GM18505 (cell line): ENCODE data around the gene CCBE1.

Source experiments
- ATAC-seq: cut with Tn5 transposase; IDR thresholded peaks from one replicate; pipeline ENCODE4 v1.9.1; 2021; ENCODE audit not compliant: unreplicated experiment
- POLR2A ChIP-seq: IDR thresholded peaks from 4 replicates; pipeline ENCODE4 v1.6.1; 2011; ENCODE audit warnings: borderline replicate concordance; ENCODE audit not compliant: insufficient read depth, insufficient read length; ENCODE audit errors: extremely low read depth

The CCBE1 gene

DNA sequence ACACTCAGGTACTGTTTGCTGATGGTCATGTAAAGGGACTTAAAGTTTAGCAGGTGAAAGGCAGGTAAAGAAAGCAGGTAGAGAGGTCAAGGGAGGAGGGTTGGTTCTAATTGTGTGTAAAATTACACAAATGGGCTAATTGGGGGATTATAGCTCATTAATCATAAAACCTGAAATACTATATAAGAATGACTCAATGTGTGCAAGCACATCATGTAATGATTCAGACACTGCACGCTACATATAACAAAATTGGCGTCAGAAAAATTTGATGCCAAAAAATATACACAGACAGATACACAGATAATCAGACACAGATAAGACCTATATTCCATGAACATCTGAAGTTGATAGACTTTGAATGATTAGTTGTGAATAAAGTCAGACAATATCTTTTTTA is 217.4 kb downstream of the CCBE1 start:
- no peak for ATAC-seq
- no peak for TF ChIP-seq POLR2A

DNA sequence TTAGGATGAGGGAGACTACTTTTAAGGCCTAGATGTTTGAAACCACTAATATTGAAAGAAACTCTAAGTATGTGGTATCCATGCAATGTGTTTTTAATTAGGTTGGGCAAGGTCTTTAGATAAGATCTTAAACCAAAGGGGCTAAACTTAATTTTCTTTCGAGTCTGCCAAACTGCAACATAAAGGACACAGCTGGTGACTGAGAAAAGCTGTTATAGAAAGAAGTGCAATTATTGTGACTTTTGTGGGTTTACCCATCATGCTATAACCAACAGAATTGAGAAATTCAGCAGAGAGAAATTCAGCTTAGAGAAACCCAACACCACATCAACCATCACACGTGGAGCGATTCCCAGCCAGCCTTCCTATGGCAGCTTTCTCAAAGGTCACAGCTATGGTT is 218.6 kb downstream of the CCBE1 start:
- no peak for TF ChIP-seq POLR2A
- ATAC-seq: no peak

DNA sequence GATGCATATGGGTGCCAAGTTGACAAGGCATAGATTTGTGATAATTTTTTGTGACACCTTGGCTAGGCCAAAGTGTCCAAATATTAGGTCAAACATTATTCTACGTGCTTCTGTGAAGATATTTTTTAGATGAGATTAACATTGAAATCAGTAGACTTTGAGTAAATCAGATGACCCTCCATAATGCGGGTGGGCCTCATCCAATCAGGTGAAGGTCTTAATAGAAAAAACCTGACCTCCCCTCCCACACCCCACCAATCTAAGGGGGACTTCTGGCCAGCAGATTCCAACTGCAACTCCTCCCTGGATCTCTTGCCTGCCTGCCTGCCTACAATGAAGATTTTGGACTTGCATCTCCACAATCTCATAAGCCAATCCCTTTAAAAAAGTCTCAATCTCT is 219.4 kb downstream of the CCBE1 start:
- no peak for ATAC-seq
- no peak for TF ChIP-seq POLR2A

DNA sequence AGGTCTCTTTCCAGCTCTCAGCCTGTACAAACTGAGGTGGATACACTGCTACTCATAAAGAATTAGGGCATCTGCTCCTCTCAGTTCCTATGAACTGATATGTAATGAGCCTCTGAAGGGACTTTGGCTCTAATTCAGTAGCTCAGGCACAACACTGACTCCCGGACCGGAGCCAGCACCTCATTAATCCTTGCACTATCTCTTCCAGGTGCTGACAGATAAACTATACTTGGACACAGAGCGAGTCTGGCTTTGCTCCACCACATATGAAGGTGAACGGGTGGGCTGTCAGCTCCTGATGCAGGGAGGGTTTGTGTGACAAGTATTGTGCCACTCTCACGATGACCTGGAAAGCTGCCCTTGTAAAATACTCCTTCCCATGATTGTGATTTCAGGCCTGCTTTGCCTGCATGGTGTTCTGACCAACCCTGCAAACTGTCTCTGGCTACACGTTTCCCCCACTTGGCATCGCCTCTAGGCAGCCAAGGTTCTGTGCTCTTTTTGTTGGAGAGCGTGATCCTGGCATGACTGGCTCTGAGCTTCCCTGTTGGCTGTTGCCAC is 226.6 kb downstream of the CCBE1 start:
- TF ChIP-seq POLR2A: no peak
- no peak for ATAC-seq

DNA sequence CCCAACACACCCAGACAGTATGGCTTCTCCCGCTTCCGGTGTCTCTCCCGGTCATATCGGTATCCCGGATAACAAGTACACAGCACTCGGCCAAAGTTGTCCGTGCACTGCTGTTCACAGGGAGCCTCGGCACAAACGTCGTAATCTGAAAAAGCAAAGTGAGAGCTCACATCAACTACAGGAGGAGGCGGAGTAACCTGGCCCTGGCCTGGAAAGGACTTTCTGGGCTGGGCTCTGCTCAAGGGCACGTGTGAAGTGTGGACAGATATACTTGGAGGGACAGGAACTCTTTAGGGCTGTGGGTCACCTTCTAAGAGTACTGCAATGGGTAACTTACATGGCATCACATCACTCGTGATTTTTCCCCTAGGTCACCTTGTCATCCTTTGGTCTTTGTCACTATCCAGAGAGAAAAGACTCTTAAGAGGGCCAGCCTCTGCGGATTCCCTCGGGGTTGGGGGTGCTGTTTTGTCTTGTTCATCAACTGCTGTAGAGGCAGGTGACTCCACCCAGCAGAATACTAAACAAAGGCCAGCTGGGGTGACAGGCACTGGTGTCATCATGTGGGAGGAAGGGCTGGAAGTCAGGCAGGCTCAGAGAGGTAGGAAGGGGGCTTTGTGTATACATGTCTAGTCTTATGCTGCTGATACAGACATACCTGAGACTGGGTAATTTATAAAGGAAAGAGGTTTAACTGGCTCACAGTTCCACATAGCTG is 227.6 kb downstream of the CCBE1 start:
- no peak for TF ChIP-seq POLR2A
- no peak for ATAC-seq

DNA sequence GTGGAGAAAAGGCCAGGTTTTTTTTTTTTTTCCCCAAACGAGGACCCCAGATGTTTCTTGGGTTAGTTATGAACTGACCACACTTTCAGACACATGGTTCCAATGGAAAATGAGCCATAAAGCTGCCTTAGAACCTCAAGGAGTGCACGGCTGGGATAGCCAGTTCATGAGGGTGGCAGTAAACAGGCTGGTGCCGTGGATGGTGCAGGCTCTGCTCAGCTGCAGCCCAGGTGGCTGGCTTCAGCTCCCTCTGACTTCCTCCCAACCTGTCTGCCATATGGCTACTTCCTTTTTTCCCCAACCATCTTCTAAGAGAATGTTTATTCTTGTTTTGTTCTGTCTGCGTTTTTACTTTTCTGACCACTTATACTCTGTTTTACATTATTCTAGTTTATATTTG is 228.4 kb downstream of the CCBE1 start:
- ATAC-seq: no peak
- TF ChIP-seq POLR2A: no peak

DNA sequence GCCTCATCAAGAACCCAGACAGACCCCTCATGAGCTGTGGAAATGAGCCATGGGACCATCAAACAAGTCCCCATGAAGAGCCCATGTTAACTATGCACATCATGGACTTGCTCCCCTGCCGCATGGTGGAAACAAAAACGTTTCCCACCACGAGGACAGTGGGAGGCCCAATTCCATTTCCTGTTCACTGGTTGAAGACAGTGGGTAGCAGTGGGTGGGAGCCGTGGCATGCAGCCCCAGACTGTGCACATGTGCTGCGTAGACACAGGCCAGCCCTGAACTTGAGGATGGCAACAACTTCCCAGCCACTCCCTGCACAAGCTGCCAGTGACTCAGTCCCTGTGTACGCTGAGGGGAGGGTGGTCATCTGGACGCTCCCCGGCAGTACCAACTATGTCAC is 229.7 kb downstream of the CCBE1 start:
- ATAC-seq: no peak
- no peak for TF ChIP-seq POLR2A

DNA sequence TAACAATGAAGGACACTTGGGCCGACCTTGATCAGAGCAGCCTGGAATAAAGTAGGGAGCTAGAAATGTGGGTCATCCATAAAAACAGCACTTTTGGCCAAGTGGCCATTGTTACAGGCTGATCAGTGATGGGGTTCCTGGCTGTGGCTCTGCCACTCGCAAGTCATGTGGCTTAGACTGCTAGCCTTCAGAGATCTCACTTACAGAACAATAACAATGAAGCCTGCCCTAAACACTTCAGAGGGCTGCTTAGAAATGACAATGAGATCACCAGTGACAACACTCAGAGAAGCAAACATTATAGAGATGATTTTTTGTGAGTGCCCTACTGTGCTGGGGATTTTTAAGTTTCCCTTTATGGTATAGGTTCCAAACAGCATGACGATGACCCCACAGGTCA is 230.2 kb downstream of the CCBE1 start:
- ATAC-seq: no peak
- no peak for TF ChIP-seq POLR2A

DNA sequence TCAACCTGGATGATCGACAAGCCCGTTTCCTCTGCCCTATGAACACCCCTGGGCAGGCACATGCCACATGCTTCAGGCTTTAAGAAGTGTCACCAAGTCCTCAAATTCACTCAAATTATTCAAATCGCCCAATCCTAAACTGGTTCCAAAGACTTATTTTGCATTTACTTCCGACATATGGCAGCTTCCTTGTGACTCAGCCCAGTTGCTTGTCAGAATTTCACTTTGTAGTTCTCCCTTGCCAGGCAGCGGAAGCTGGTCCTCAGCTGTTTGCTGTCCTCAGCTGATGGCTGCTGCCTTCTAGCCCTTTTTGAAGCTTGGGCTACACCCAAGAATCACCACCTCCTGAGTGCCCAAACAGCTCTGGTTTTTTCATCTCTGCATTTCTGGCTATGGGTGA is 232.7 kb downstream of the CCBE1 start:
- TF ChIP-seq POLR2A: no peak

DNA sequence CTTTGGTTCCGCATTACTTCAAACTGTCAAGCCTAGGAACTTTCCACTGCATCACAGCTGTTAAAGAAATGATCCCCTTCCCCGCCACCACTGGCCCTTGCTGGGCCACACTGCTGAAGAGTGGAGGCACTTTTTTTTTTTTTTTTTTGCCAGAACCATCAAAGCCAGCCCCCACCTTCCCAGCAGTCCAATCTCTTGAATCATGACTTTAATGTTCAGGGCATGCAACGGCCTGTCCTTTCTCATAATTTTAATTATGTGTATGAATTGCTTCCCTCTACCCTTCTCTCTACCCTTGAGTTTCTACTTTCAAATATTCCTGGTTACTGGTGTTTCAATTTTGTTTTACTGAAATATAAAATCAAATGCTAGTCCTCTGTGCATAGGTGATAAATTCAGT is 236.1 kb downstream of the CCBE1 start:
- TF ChIP-seq POLR2A: no peak

More for the DNA sequence above, 232.7 kb downstream of the CCBE1 start:
- ATAC-seq: no peak

DNA sequence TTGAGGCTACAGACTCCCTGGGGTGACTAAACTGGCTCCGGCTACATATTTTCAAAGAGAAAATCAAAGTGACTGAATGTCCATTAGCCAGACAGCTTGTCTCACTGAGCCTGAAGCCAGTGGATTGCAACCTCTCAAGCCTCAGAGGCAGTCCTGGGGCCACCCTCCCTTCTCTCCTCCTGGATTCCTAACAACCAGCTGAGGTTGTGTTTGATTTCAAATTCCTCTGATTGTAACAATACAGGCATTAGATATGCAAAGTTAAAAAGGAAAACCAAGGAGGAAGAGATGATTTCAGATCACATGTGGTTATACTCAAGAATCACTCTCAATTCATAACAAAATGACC is 237.2 kb downstream of the CCBE1 start:
- TF ChIP-seq POLR2A: no peak
- no peak for ATAC-seq

More for the DNA sequence above, 236.1 kb downstream of the CCBE1 start:
- ATAC-seq: no peak

DNA sequence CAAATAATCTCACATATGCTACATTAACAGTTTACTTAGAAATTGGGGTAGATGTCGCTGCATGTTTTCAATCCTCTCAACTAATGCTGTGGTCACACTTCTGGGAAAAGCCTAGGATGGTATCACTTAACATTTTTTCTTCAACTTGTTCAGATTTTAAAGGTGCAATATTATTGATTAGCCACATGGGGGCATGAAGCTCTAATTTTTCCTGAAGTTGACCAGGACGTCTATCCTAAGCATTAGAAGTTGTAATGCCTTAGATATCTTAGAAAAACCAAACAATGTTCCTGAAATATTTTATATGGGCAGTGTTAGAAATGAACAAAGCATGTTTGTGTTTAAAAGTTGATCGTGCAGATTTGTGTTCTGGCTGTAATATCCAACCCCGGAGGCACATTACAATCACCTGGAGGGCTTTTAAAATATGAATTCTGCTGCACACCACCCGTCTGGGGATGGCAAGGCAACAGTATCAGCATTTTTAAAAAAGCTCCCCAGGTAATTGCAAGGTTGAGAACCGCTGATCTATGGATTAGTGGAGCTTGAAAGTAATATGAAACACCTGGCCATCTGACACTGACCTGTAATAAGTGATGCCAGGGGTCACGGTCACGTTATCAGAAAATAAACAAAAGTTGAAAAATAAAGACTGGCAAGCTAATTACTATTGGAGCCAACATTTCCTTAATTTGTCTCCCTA is 237.7 kb downstream of the CCBE1 start:
- TF ChIP-seq POLR2A: no peak
- no peak for ATAC-seq

DNA sequence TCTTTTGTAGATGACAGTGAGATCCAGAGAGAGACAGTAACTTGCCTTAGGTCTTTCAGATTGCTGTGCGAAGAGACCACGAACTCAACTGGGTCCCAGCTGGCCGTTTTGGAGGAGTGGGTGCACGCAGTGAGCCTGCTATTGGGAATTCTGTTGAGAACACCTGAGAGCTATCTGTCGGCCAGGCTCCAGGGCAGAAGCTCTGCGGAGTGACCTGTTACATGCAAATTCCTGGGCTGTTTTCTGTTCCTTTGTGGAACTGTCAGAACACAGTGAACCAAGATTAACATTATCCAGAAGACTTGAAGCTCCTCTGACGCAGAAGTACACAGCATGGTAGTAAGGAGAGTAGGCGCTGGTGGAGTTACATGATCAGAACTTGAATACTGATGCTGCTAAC is 238.6 kb downstream of the CCBE1 start:
- no peak for TF ChIP-seq POLR2A
- ATAC-seq: no peak

DNA sequence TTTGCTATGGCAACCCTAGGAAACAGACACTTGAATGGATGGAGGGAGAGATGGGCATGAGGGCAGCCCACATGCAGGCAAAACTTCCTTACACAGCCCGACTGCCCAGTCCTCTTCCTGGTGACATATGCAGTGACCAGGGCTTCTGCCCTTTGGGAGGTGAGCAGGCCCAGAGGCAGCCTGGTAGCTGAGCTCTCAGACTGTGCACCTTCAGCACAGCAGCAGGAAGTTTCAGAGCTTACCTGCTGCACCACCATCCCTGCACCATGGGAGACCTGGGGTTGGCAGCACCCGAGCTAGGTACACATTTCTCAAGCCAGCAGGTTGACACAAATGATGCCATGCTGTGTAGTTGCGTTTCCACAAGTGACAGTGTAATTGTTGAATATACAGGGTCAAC is 240.6 kb downstream of the CCBE1 start:
- no peak for TF ChIP-seq POLR2A
- ATAC-seq: no peak
